Measurements from ENCODE around the gene ZBTB21. TPM values are rescaled to one million over a fixed set of nuclear protein-coding genes. Genes with fewer than 3 reads are reported as not detected.

The ZBTB21 gene
- total and polyA plus RNA-seq, 2 donors (not counting 1 experiment from before 2014, with no cell fraction given): 8.9 to 9.1 TPM

- Histone ChIP-seq H3K4me3 (replicated peaks in 1 of 4; ENCODE audit: control extremely low read depth in 1 of 4, insufficient read depth in 1 of 4, low read depth in 3 of 4, low read length in 4 of 4) (no peak overlapping the region), H2AFZ (ENCODE audit: low read length) (no peak overlapping the region), H4K20me1 (ENCODE audit: control insufficient read depth, extremely low read depth, insufficient read depth, low read length) (no peaks in the 10 kb centered on the region), H3K4me2 (ENCODE audit: extremely low read depth, insufficient read depth, low read length) (no peak overlapping the region), H3K4me1 (ENCODE audit: control insufficient read depth, extremely low read depth, insufficient read depth, low read length) (peaks cover 2% of the 10 kb centered on the region), H3K9me3 (ENCODE audit: control insufficient read depth, insufficient read depth, low read depth, low read length) (no peaks in the 10 kb centered on the region), H3K36me3 (ENCODE audit: control insufficient read depth, insufficient read depth, low read length) (peaks cover under 1% of the 10 kb centered on the region), H3K79me2 (ENCODE audit: control insufficient read depth, insufficient read depth, low read length) (peaks cover 5% of the 10 kb centered on the region), H3K9ac (ENCODE audit: insufficient read depth, low read length) (no peak overlapping the region), H3K27ac (ENCODE audit: insufficient read depth, low read length) (no peak overlapping the region), H3K27me3 (ENCODE audit: control insufficient read depth, insufficient read depth, low read length) (no peaks in the 10 kb centered on the region)
- no peak for DNase-seq (ENCODE audit: low read depth in 2 of 2)
- TF ChIP-seq CTCF (conservative IDR thresholded peaks at IDR 0.05 in 1 of 2, IDR thresholded peaks at IDR 0.05 in 1 of 2; ENCODE audit: low read depth in 1 of 2, low read length in 2 of 2) (no peak), EZH2 (IDR thresholded peaks at IDR 0.05; ENCODE audit: low read length, missing control alignments) (peak; percentile 38)
Measured at GRCh38 chr21:42012763-42013329, 2.7 kb upstream of the ZBTB21 start.

- Histone ChIP-seq H3K4me1 (ENCODE audit: control insufficient read depth, extremely low read depth, insufficient read depth, low read length) (peaks cover 2% of the 10 kb centered on the region), H3K4me3 (replicated peaks in 1 of 4; ENCODE audit: control extremely low read depth in 1 of 4, insufficient read depth in 1 of 4, low read depth in 3 of 4, low read length in 4 of 4) (no peak overlapping the region), H3K27me3 (ENCODE audit: control insufficient read depth, insufficient read depth, low read length) (no peaks in the 10 kb centered on the region), H2AFZ (ENCODE audit: low read length) (no peak overlapping the region), H3K9me3 (ENCODE audit: control insufficient read depth, insufficient read depth, low read depth, low read length) (no peaks in the 10 kb centered on the region), H3K4me2 (ENCODE audit: extremely low read depth, insufficient read depth, low read length) (no peak overlapping the region), H3K79me2 (ENCODE audit: control insufficient read depth, insufficient read depth, low read length) (peaks cover 10% of the 10 kb centered on the region), H3K9ac (ENCODE audit: insufficient read depth, low read length) (no peak overlapping the region), H4K20me1 (ENCODE audit: control insufficient read depth, extremely low read depth, insufficient read depth, low read length) (no peaks in the 10 kb centered on the region), H3K27ac (ENCODE audit: insufficient read depth, low read length) (no peak overlapping the region), H3K36me3 (ENCODE audit: control insufficient read depth, insufficient read depth, low read length) (peaks cover 2% of the 10 kb centered on the region)
- no peak for DNase-seq (ENCODE audit: low read depth in 2 of 2)
- TF ChIP-seq CTCF (conservative IDR thresholded peaks at IDR 0.05 in 1 of 2, IDR thresholded peaks at IDR 0.05 in 1 of 2; ENCODE audit: low read depth in 1 of 2, low read length in 2 of 2) (no peak), EZH2 (IDR thresholded peaks at IDR 0.05; ENCODE audit: low read length, missing control alignments) (no peak)
Measured at GRCh38 chr21:42012344-42012743, 2.2 kb upstream of the ZBTB21 start.

GRCh38 chr21:42010507-42011495 lies 641 bp upstream of the ZBTB21 start:
- Histone ChIP-seq H3K4me3 (replicated peaks in 1 of 4; ENCODE audit: control extremely low read depth in 1 of 4, insufficient read depth in 1 of 4, low read depth in 3 of 4, low read length in 4 of 4) (peak overlapping the region; percentile 42 to 78 (median 54)), H3K4me1 (ENCODE audit: control insufficient read depth, extremely low read depth, insufficient read depth, low read length) (peaks cover 2% of the 10 kb centered on the region), H3K9ac (ENCODE audit: insufficient read depth, low read length) (peak overlapping the region; percentile 94), H3K9me3 (ENCODE audit: control insufficient read depth, insufficient read depth, low read depth, low read length) (no peaks in the 10 kb centered on the region), H4K20me1 (ENCODE audit: control insufficient read depth, extremely low read depth, insufficient read depth, low read length) (no peaks in the 10 kb centered on the region), H3K79me2 (ENCODE audit: control insufficient read depth, insufficient read depth, low read length) (peaks cover 17% of the 10 kb centered on the region), H3K36me3 (ENCODE audit: control insufficient read depth, insufficient read depth, low read length) (peaks cover 2% of the 10 kb centered on the region), H3K4me2 (ENCODE audit: extremely low read depth, insufficient read depth, low read length) (peak overlapping the region; percentile 70), H3K27ac (ENCODE audit: insufficient read depth, low read length) (peak overlapping the region; percentile 98), H3K27me3 (ENCODE audit: control insufficient read depth, insufficient read depth, low read length) (no peaks in the 10 kb centered on the region), H2AFZ (ENCODE audit: low read length) (no peak overlapping the region)
- peak in 1 of 2 donors; percentile 6 for TF ChIP-seq CTCF (conservative IDR thresholded peaks at IDR 0.05 in 1 of 2, IDR thresholded peaks at IDR 0.05 in 1 of 2; ENCODE audit: low read depth in 1 of 2, low read length in 2 of 2)
- no peak for TF ChIP-seq EZH2 (IDR thresholded peaks at IDR 0.05; ENCODE audit: low read length, missing control alignments)
- DNase-seq (ENCODE audit: low read depth in 2 of 2): peak in 1 of 2 donors; percentile 12
